G401.6 (cell line): ENCODE measurements around the gene PLEKHB1.

ENCODE experiments used
- FAIRE-seq: peaks from 2 replicates; lab custom pipeline; 2012; peaks lifted over from hg19 to GRCh38; lab: Jason Lieb, UNC

The PLEKHB1 gene

GRCh38 chr11:73693899-73694525 lies 47.6 kb downstream of the PLEKHB1 start:
- no peak for FAIRE-seq

DNA sequence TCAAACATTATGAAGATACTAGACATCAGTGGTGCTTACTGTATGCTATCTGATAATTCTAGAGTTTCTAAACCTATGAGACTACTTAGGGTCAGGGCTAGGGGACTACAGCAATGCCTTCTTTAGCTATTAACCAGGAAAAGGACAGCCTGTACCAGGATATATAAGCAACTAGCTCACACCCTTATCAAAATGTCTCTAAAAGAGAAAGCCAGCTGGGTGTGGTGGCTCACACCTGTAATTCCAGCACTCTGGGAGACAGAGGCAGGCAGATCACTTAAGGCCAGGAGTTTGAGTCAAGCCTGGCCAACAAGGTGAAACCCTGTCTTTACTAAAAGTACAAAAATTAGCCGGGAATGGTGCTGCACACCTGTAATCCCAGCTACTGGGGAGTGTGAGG lies 58.7 kb downstream of the PLEKHB1 start:
- no peak for FAIRE-seq

GRCh38 chr11:73710964-73711363 lies 64.6 kb downstream of the PLEKHB1 start:
- FAIRE-seq, result no peak
